ENCODE results near the gene CHAF1A.

CHAF1A gene

GRCh38 chr19:4366666-4367335, 35.6 kb upstream of the CHAF1A start:
- DNase-seq, result no peak

DNA sequence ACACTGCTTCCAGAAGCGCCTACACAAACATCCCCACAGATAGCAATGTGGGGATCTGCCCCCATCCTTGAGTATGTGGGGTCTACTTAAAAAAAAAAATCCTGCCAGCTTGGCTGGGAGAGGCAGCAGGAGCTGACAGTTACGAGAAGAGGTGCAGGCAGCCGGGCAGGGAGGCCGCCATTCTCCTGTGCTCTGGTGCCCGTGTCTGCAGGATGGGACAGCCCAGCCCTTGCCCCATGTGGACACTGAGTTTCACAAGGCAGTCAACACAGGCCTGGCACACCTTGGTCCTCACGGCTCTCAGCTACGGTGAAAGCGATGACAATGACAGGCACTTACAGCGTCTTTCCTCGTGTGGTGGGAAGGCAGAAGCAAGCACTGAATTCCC, 35.1 kb upstream of the CHAF1A start:
- no peak for DNase-seq

DNA sequence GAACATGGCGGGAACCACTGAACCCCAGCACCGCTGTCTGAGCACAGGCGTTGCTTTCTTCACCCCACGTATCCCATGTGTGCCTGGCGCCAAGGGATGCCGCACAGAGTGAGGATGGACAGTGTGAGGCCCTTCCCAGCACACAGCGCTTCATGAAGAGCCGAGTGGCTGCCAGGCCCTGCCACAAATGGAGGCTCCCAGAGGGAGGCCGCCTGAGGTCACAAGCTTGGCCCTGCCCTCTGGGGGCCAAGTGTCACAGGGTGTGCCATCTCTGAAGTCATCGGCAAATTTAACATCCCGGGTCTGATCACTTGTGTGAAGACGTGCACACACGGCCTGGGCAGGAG, 34.7 kb upstream of the CHAF1A start:
- no peak for DNase-seq

GRCh38 chr19:4368128-4368820, 34.2 kb upstream of the CHAF1A start:
- no peak for DNase-seq

DNA sequence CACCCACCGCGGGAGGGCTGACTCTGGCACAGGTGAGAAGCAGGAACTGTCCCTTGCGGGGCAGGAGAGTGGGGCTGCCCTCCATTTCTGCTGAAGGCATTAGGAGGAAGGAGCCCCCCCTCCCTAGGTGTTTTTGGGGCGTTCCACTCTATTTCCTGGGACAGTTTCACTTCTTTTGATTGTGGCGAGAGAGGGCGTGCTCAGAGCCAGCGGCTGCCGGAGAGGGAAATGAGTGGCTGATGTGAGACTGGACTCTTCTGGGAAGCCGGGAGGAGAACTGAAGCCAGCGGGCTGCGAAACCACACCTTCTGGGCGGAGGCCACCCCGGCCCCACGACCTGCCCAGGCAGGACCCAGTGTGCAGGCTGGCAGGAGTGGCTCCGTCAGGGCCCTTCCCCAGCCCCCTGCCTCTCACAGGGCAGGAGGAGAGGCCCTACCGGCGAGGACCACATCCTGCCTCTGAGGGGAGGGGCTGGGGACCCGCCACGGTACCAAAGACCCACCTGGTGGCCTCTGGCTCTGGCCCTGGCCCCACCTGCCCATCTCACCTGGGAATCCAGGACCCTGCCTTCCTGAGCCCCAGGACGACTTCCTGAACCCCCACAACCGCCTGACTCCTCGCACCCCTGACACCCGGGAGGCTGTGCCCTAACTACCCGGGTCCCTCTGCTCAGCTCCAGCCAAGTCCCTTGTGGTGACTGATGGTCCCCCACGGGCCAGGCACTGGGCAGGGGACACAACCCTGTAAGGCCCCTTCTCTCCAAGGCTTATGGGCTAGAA, 33.1 kb upstream of the CHAF1A start:
- DNase-seq, result no peak

- DNase-seq, result no peak
Measured at GRCh38 chr19:4369888-4370260, 32.6 kb upstream of the CHAF1A start.

DNA sequence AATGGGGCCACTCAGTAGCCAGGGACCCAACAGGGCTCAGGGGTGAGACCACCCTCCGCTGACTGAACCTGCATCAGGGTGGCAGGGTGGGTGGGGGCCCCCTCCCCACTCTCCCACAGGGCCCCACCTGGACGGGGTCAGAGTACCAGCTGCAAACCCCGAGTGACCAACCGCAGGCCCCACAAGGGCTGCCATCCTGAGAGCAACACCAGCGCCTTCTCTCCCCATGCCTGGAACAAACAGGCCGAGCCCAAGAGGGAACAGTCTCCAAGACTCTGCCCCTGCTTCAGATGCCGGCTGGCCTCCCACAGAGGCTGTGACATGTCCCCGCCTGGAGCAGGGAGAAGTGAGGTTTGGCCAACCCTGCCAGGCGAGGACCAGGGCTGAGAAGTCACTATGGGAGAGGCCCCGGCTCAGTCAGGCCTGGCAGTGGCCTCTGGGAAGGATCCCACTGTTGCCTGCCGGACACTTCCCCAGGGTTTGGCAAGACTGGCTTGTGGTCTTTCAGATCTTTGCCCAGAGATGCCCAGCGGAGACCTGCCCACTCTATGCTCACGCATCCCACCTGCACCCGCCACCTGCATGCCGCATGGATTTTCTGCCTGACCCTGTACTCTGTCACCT, 31.9 kb upstream of the CHAF1A start:
- DNase-seq, result no peak

GRCh38 chr19:4371247-4372164, 30.9 kb upstream of the CHAF1A start:
- DNase-seq, result no peak

- no peak for DNase-seq
Measured at GRCh38 chr19:4372165-4373012, 30.1 kb upstream of the CHAF1A start.

- DNase-seq, result no peak
Measured at GRCh38 chr19:4373013-4373367, 29.4 kb upstream of the CHAF1A start.

GRCh38 chr19:4373601-4374497, 28.6 kb upstream of the CHAF1A start:
- no peak for DNase-seq

GRCh38 chr19:4374498-4375163, 27.8 kb upstream of the CHAF1A start:
- no peak for DNase-seq

DNA sequence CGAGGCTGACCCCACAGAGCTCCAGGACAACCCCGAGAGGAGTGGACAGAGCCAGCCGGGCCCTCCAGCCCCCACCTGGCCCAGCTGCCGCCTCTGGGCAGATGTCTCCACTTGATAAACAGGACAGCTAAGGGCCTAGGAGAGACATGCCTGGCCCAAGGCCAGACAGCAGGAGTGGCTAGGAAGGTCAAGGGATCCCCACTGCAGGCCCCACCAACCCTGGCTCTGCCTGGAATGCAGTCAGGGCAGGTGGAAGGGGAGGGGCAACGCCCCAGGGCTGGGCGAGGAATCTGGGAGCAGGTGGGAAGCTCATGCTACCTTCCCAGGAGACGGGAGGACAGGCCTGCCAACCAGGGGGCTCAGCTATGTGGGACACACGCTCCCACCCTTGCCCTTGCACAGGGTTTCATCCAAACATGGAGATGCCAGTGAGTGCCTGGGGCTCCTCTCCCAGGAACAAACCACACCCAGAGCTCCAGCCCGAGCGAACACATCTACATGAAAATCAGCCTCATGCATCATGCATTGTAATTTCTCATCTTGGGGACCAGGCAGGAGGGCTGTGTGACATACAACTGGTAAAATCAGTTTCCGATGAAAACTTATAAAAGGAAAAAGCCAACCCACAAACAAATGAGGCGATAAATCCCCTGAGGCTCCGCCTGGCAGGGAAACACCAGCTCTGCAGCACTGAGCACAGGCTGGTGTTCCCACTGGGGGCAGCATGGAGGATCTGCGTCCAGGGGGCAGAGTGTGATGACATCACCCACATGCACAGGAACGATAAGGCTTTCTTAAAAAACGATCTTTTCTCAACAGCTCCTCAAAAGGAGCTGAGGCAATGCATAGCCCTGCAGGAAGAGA, 27.0 kb upstream of the CHAF1A start:
- DNase-seq, result no peak

DNA sequence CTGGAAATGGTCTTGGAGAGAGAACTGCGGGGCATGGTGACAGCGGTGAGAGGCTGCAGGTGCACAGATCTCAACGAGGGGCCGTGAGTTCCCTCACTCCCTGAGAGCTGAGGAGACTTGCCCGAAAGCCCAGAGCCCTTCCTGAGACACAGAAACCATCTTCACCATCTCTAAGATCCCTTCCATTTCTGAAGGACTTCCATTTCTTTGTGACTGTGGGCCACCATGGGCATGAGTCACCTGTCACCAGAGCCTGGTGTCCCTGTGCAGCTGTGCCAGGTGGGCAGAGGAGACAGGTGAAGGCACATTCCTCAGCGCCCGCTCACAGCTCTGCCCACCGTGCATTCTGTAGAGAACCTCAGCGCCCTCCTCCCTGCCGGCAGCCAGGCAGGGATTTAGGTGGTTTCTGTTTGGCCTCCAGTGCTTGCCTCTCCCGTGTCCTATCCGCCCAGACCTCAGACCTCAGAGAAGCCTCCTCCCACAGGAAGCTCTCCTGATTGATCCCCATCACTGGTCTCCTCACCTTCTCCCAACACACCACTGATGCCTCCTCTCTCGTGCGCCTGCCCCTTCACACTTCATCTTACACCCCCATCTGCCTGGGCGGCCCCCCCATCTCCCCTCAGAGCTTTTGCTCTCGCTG, 26.3 kb upstream of the CHAF1A start:
- no peak for DNase-seq

GRCh38 chr19:4376671-4376990, 25.8 kb upstream of the CHAF1A start:
- no peak for DNase-seq

GRCh38 chr19:4376991-4377781, 25.3 kb upstream of the CHAF1A start:
- no peak for DNase-seq

DNA sequence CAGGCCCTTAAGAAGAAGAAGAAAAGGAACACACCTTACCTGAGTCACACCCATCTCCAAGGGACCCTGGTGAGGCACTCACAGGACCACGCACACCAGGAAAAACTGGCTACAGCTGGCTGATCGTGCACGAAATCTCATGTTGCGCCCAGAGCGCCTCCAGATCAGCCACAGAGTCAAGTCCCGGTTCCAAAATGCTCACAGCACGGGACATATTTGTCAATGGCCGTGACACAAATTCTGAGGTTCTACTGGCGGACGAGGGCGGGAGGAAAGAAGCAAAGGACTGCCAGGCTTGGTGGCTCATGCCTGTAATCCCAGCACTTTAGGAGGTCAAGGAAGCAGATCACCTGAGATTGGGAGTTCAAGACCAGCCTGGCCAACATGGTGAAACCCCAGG, 23.6 kb upstream of the CHAF1A start:
- no peak for DNase-seq
